Subcutaneous abdominal adipose tissue (tissue), 5 donors: ENCODE results near the gene MX1.

Source experiments
- H3K27ac ChIP-seq: one replicate; pipeline ENCODE4 v1.7.0; 2013; ENCODE audit warnings: low read depth, mild to moderate bottlenecking, inconsistent platforms, low read length, moderate library complexity
- H3K27me3 ChIP-seq, 5 donors: one replicate each; pipeline ENCODE4 v1.7.0; 2013; ENCODE audit warnings: low read length in 5 of 5, inconsistent platforms in 1 of 5; ENCODE audit not compliant: control insufficient read depth in 5 of 5, insufficient read depth in 4 of 5
- H3K36me3 ChIP-seq, 5 donors: one replicate each; pipeline ENCODE4 v1.7.0; 2013; ENCODE audit warnings: low read length in 5 of 5; ENCODE audit not compliant: control insufficient read depth in 5 of 5, insufficient read depth in 5 of 5
- H3K4me1 ChIP-seq, 5 donors: one replicate each; pipeline ENCODE4 v1.7.0; 2013; ENCODE audit warnings: low read length in 5 of 5, mild to moderate bottlenecking in 3 of 5, moderate library complexity in 1 of 5; ENCODE audit not compliant: control insufficient read depth in 5 of 5, insufficient read depth in 5 of 5
- H3K4me3 ChIP-seq, 5 donors: one replicate each; pipeline ENCODE4 v1.7.0; 2013; ENCODE audit warnings: low read length in 5 of 5, low read depth in 1 of 5
- H3K9ac ChIP-seq, 5 donors: one replicate each; pipeline ENCODE4 v1.7.0; 2013; ENCODE audit warnings: low read length in 5 of 5, mild to moderate bottlenecking in 4 of 5, moderate library complexity in 3 of 5
- H3K9me3 ChIP-seq, 5 donors: one replicate each; pipeline ENCODE4 v1.7.0; 2013; ENCODE audit warnings: low read length in 5 of 5; ENCODE audit not compliant: control insufficient read depth in 5 of 5
- donor health status: healthy.
- donor health status: healthy.
- donor health status: healthy.
- donor health status: healthy.
- donor health status: healthy.

Gene MX1, protein sequence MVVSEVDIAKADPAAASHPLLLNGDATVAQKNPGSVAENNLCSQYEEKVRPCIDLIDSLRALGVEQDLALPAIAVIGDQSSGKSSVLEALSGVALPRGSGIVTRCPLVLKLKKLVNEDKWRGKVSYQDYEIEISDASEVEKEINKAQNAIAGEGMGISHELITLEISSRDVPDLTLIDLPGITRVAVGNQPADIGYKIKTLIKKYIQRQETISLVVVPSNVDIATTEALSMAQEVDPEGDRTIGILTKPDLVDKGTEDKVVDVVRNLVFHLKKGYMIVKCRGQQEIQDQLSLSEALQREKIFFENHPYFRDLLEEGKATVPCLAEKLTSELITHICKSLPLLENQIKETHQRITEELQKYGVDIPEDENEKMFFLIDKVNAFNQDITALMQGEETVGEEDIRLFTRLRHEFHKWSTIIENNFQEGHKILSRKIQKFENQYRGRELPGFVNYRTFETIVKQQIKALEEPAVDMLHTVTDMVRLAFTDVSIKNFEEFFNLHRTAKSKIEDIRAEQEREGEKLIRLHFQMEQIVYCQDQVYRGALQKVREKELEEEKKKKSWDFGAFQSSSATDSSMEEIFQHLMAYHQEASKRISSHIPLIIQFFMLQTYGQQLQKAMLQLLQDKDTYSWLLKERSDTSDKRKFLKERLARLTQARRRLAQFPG

DNA sequence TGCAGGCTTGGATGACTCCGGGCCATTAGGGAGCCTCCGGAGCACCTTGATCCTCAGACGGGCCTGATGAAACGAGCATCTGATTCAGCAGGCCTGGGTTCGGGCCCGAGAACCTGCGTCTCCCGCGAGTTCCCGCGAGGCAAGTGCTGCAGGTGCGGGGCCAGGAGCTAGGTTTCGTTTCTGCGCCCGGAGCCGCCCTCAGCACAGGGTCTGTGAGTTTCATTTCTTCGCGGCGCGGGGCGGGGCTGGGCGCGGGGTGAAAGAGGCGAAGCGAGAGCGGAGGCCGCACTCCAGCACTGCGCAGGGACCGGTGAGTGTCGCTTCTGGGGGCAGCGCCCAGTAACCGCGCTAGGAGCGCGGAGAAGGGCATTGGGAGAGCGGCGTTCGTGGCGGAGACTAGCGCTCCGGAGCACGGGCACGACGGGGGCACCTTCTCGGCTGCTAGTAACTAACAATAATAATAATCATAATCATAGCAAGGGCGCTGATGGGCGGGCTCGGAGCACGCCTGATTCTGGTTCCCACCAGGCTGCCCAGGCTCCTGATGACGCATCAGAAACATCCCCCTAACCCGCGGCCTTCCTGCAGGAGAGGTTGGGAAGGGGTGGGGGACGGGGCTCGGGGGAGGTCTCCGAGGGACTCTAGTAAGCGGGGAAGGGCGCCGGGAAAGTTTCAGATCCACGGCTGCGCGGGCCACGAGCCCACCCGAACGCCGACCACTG lies at the start of gene MX1:
Gene MX1 (plus strand): TSS at position 286 of the 722 bp plus-strand sequence. CDS start 5,832 bp downstream, outside the sequence.
- Histone ChIP-seq H3K4me3 (peak within 1 kb of the TSS; percentile 74 to 87 (median 81)), H3K9ac (peak within 1 kb of the TSS; percentile 21 to 81 (median 79)), H3K4me1 (peaks cover 3 to 18% (median 17%) of the 10 kb centered on the region in 5 donors), H3K27ac (peak within 1 kb of the TSS; percentile 1), H3K9me3 (no peaks in the 10 kb centered on the region), H3K27me3 (peaks cover 0 to 2% (median 0%) of the 10 kb centered on the region in 5 donors), H3K36me3 (peaks cover 0 to 23% (median 10%) of the 10 kb centered on the region in 5 donors)

DNA sequence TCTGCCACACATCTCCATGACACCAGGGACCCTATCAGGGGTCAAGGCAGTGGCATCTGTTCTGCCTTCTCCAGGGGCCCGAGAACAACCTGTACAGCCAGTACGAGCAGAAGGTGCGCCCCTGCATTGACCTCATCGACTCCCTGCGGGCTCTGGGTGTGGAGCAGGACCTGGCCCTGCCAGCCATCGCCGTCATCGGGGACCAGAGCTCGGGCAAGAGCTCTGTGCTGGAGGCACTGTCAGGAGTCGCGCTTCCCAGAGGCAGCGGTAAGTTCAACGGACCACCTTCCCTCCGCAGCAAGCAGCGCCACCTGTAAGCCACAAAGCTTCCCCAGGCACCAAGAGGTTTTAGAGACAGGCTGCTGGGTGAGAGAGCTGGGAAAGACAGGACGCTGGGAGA lies 48.3 kb upstream of the MX1 start:
- Histone ChIP-seq H3K9me3 (peaks cover 0 to 3% (median 0%) of the 10 kb centered on the region in 5 donors), H3K9ac (no peak overlapping the region), H3K27ac (no peak overlapping the region), H3K36me3 (peaks cover 0 to 69% (median 45%) of the 10 kb centered on the region in 5 donors), H3K4me3 (no peak overlapping the region), H3K27me3 (peaks cover 0 to 3% (median 0%) of the 10 kb centered on the region in 5 donors), H3K4me1 (no peaks in the 10 kb centered on the region)

DNA sequence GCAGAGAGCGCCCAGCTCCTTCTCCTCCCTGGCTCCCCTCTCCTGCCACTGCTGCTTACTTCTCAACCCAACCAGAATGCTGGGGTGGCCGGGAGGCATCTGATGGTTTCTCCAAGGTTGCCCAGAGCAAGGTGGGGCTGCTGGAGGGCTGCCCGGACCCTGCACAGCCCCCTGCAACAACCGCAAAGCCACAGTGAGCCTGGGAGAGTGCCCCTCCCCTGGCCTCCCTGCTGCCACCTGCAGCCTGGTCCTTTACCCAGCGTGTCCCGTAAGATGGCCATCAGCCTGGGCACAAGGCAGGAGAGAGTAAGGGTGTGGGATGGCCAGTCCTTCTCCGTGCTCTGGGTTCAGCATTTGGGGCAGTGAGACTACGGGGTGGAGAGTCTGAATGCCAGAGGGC lies 47.2 kb upstream of the MX1 start:
- H3K27ac ChIP-seq, result no peak overlapping the region
- H3K9ac ChIP-seq, result no peak overlapping the region
- H3K4me3 ChIP-seq, result no peak overlapping the region
- peaks cover 0 to 3% (median 0%) of the 10 kb centered on the region in 5 donors for H3K9me3 ChIP-seq
- no peaks in the 10 kb centered on the region for H3K4me1 ChIP-seq
- peaks cover 0 to 78% (median 50%) of the 10 kb centered on the region in 5 donors for H3K36me3 ChIP-seq
- H3K27me3 ChIP-seq, result peaks cover 0 to 3% (median 0%) of the 10 kb centered on the region in 5 donors

DNA sequence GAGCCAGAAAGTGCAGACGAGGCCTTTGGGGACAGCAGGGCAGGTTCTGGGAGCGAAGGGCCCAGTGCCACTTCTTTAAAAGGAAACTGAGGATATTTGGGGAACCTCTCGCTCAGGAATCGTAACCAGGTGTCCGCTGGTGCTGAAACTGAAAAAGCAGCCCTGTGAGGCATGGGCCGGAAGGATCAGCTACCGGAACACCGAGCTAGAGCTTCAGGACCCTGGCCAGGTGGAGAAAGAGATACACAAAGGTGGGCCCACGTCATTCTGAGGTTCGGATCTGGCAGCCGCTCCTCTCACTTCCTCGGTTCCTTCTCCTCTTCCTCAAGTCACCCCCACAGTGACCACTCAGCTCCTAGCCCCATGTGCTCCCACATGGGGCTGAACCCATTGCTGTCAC lies 46.1 kb upstream of the MX1 start:
- H3K9ac ChIP-seq, result no peak overlapping the region
- H3K4me1 ChIP-seq, result no peaks in the 10 kb centered on the region
- H3K36me3 ChIP-seq, result peaks cover 0 to 75% (median 50%) of the 10 kb centered on the region in 5 donors
- H3K4me3 ChIP-seq, result no peak overlapping the region
- peaks cover 0 to 3% (median 0%) of the 10 kb centered on the region in 5 donors for H3K9me3 ChIP-seq
- peaks cover 0 to 3% (median 0%) of the 10 kb centered on the region in 5 donors for H3K27me3 ChIP-seq
- no peak overlapping the region for H3K27ac ChIP-seq

DNA sequence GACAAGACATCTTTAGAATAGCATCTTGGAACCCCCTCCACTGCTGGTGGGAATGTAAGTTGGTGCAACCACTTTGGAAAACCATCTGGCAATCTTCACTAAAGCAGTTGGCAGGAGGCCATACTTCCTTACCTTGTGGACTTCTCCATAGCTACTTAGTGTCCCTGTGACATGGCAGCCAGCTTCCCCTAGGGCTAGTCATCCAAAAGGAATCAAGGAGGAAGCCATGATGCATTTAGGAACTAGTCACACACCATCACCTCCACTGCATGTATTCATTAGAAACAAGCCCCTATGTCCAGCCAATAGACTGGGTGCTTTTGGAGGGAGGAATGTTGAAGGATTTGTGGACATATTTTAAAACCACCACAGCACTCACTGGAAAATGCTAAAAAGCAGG lies 44.3 kb upstream of the MX1 start:
- Histone ChIP-seq H3K4me3 (no peak overlapping the region), H3K36me3 (peaks cover 0 to 77% (median 50%) of the 10 kb centered on the region in 5 donors), H3K9me3 (peaks cover 0 to 3% (median 0%) of the 10 kb centered on the region in 5 donors), H3K9ac (no peak overlapping the region), H3K4me1 (peaks cover 0 to 6% (median 6%) of the 10 kb centered on the region in 5 donors), H3K27me3 (peaks cover 0 to 3% (median 0%) of the 10 kb centered on the region in 5 donors), H3K27ac (no peak overlapping the region)

DNA sequence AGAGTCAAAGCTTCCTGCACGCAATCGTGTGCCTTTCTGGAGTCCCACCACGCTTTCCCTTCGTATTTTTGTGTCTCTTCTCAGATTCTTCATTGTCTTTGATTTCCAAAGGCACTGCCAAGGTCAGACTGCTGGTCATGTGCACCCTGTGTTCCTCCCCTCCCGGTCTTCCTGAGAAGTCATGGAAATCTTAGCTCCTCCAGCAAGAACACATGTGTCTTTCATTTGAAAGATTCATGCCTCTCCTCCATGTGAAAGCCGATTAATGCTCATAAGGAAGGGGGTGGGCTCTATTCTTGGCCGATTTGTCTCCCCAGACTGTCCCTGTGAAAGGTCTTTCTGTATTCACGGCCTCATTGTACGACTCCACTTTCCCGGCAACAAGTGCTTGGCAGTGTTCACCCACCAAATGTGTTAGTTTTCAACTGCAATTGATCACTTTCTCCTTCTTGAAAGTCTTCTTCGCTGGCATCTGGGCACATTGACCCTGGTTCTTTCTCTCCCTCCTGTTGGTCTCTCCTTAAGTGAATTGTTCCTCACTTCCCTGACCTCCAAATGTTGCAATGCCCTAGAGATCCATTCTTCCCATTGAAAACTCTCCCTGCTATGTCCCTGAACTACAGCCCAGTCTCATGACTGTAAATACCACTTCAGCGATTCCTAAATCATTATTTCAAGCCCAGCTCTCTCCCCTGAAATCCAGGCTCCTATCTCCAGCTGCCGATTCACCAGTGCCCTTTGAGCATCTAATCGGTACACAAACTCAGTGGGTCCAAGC lies 38.8 kb upstream of the MX1 start:
- Histone ChIP-seq H3K27ac (peak overlapping the region; percentile 2), H3K4me3 (peak overlapping the region in 1 of 5 donors; percentile 12), H3K27me3 (no peaks in the 10 kb centered on the region), H3K9me3 (peaks cover 0 to under 1% (median 0%) of the 10 kb centered on the region in 5 donors), H3K9ac (peak overlapping the region in 1 of 5 donors; percentile 35), H3K36me3 (peaks cover 0 to 61% (median 14%) of the 10 kb centered on the region in 5 donors), H3K4me1 (peaks cover 9 to 23% (median 16%) of the 10 kb centered on the region in 5 donors)

DNA sequence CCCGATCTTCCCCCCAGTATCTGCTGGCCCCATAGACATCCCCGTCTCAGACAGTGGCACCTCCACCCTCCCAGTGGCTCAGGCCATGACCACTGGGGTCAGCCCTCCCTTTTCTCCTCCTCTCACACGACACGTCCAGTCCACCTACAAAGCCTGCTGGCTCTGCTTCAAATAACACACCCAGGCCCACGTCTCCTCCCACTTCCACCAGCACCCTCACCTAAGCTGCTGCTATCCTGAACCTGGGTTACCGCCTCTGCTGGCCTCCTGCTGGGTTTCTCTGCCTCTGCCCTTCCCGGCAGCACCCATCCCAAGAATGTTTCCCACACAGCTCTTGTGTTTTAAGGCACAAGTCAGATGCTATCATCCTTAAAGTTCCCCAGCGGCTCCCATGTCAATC lies 38.2 kb upstream of the MX1 start:
- H3K9ac ChIP-seq, result no peak overlapping the region
- no peaks in the 10 kb centered on the region for H3K27me3 ChIP-seq
- no peaks in the 10 kb centered on the region for H3K9me3 ChIP-seq
- H3K36me3 ChIP-seq, result peaks cover 0 to 55% (median 8%) of the 10 kb centered on the region in 5 donors
- no peak overlapping the region for H3K27ac ChIP-seq
- H3K4me1 ChIP-seq, result peaks cover 9 to 23% (median 16%) of the 10 kb centered on the region in 5 donors
- H3K4me3 ChIP-seq, result peak overlapping the region in 1 of 5 donors; percentile 12

DNA sequence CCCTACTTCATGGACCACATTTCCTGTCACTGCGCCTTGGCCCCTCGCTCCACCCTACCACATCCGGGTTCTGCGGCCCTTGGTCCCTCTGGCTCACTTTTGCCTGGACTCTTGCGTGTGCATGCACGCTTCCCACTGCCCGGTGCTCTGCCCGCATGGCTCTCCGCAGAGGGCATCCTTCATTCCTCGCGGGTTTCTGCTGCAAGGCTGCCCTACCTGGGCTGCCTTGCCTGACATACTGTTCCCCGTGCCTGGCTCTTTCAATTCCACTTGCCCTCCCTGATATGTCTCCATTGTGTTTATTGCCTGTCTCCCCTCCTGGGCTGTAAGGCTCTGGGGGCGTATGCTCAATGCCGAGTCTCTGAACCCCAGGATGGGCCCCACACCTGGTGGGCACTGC lies 37.8 kb upstream of the MX1 start:
- H3K36me3 ChIP-seq, result peaks cover 0 to 52% (median 6%) of the 10 kb centered on the region in 5 donors
- H3K9me3 ChIP-seq, result no peaks in the 10 kb centered on the region
- no peak overlapping the region for H3K4me3 ChIP-seq
- peaks cover 9 to 23% (median 16%) of the 10 kb centered on the region in 5 donors for H3K4me1 ChIP-seq
- H3K27me3 ChIP-seq, result no peaks in the 10 kb centered on the region
- no peak overlapping the region for H3K27ac ChIP-seq
- no peak overlapping the region for H3K9ac ChIP-seq

DNA sequence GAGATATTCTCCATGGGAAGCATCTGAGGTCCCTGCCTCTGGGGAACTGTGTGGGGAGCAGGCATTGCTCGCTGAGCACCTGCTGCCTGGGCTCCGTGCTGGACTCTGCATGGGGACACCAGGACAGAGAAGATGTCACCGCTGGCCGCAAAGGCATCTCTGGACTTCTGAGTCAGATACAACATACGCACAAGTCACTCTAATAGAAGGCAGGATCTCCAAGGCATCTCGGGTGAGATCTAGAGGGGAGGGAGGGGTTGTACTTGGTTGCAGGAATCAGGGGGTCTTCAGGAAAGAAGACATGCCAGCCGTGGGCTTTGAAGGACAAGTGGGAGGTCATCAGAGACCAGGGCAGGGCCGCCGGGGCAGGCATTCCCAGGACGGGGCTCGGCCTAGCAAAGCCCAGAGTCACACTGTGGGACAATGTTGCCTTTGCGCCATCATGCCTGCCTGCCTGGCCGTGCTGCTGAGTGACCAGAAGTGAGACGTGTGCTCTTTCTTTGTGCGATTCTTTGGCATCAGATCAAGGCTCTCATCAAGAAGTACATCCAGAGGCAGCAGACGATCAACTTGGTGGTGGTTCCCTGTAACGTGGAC lies 35.9 kb upstream of the MX1 start:
- Histone ChIP-seq H3K4me3 (no peak overlapping the region), H3K36me3 (peaks cover 0 to 51% (median 4%) of the 10 kb centered on the region in 5 donors), H3K27me3 (no peaks in the 10 kb centered on the region), H3K4me1 (peaks cover 9 to 23% (median 16%) of the 10 kb centered on the region in 5 donors), H3K9me3 (no peaks in the 10 kb centered on the region), H3K9ac (no peak overlapping the region), H3K27ac (no peak overlapping the region)
